Esophagus muscularis mucosa (tissue), 3 donors: ENCODE data around the gene BAG2.

Experiments used
- EP300 ChIP-seq: sonication (generic); formaldehyde crosslinking; IDR thresholded peaks from one replicate; pipeline ENCODE4 v1.6.1; 2017; ENCODE audit warnings: antibody characterized with exemption
- TF ChIP-seq, protein P1 (sequence below), 3 experiments: fragments of 200-600 bp in 2 of 3; fragments of 450-650 bp in 1 of 3; sonication (generic) in 2 of 3; IDR thresholded peaks; one replicate each; pipeline ENCODE4 v1.5.1; 2017 to 2019; ENCODE audit warnings: antibody characterized with exemption in 3 of 3, mild to moderate bottlenecking in 2 of 3, moderate library complexity in 1 of 3

DNA sequence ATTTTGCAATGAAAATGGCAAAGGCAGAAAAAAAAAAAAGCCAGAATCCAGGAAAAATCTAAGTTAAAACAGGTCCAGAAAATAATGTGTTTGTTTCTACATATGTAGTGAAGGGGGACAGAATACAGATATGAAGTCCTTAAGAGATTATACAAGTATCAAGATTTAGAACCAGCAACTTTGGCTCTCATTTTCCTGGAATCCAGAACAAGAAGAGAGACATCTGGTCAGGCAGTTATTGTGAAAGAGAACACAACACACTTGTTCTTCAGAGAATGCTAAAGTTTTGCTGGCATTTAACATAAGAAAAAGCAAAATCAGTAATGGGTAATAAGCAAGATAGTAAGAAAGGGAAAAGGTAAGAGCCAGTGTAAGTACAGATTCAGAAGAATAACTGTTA lies 21.1 kb downstream of the BAG2 start:
- TF ChIP-seq, protein P1, sequence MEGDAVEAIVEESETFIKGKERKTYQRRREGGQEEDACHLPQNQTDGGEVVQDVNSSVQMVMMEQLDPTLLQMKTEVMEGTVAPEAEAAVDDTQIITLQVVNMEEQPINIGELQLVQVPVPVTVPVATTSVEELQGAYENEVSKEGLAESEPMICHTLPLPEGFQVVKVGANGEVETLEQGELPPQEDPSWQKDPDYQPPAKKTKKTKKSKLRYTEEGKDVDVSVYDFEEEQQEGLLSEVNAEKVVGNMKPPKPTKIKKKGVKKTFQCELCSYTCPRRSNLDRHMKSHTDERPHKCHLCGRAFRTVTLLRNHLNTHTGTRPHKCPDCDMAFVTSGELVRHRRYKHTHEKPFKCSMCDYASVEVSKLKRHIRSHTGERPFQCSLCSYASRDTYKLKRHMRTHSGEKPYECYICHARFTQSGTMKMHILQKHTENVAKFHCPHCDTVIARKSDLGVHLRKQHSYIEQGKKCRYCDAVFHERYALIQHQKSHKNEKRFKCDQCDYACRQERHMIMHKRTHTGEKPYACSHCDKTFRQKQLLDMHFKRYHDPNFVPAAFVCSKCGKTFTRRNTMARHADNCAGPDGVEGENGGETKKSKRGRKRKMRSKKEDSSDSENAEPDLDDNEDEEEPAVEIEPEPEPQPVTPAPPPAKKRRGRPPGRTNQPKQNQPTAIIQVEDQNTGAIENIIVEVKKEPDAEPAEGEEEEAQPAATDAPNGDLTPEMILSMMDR (IDR thresholded peaks at IDR 0.05): no peak
- TF ChIP-seq EP300: no peak
